Neural progenitor cell (in vitro differentiated cells): ENCODE results near the gene ZFAND4. TPM values are rescaled to one million over a fixed set of nuclear protein-coding genes. Genes with fewer than 3 reads are reported as not detected.

Experiments
- DNase-seq: peaks from one replicate; pipeline ENCODE4 v3.0.0-alpha.2; 2016; ENCODE audit warnings: low spot score
- H2AFZ ChIP-seq: fragments of 200-600 bp; sonication (generic); replicated peaks from 2 replicates; pipeline ENCODE4 v1.6.1; 2016; ENCODE audit warnings: antibody characterized with exemption
- H3F3A ChIP-seq: fragments of 200-600 bp; sonication (generic); 2 replicates; pipeline ENCODE4 v1.6.1; 2016; ENCODE audit warnings: antibody characterized with exemption, low read depth
- H3K27ac ChIP-seq: fragments of 200-600 bp; sonication (generic); 2 replicates; pipeline ENCODE4 v1.5.1; 2016; ENCODE audit warnings: mild to moderate bottlenecking
- H3K27me3 ChIP-seq: fragments of 200-600 bp; sonication (generic); 2 replicates; pipeline ENCODE4 v1.6.1; 2016; ENCODE audit warnings: mild to moderate bottlenecking, moderate library complexity
- H3K36me3 ChIP-seq: fragments of 200-600 bp; sonication (generic); 2 replicates; pipeline ENCODE4 v1.5.1; 2016
- H3K4me1 ChIP-seq: fragments of 200-600 bp; sonication (generic); 2 replicates; pipeline ENCODE4 v1.6.1; 2016; ENCODE audit warnings: mixed run types
- H3K4me2 ChIP-seq: fragments of 200-600 bp; sonication (generic); 2 replicates; pipeline ENCODE4 v1.6.1; 2016
- H3K4me3 ChIP-seq: fragments of 200-600 bp; sonication (generic); 2 replicates; pipeline ENCODE4 v1.5.1; 2016
- H3K79me2 ChIP-seq: fragments of 200-600 bp; sonication (generic); 2 replicates; pipeline ENCODE4 v1.6.1; 2016; ENCODE audit warnings: low read depth
- H3K9ac ChIP-seq: fragments of 200-600 bp; sonication (generic); 2 replicates; pipeline ENCODE4 v1.6.1; 2016
- H3K9me3 ChIP-seq: fragments of 200-600 bp; sonication (generic); 2 replicates; pipeline ENCODE4 v1.5.1; 2016; ENCODE audit warnings: low read depth
- H4K20me1 ChIP-seq: fragments of 200-600 bp; sonication (generic); 2 replicates; pipeline ENCODE4 v1.6.1; 2016; ENCODE audit warnings: low read depth
- H3K27ac Mint-ChIP-seq: 3 replicates; pipeline ENCODE4 v1.8.0; 2021; ENCODE audit warnings: mixed read lengths
- H3K27me3 Mint-ChIP-seq: 2 replicates; pipeline ENCODE4 v1.8.0; 2022; ENCODE audit warnings: low read depth, mild to moderate bottlenecking, inconsistent platforms, moderate library complexity, mixed read lengths; ENCODE audit not compliant: insufficient read depth
- H3K36me3 Mint-ChIP-seq: 3 replicates; pipeline ENCODE4 v1.8.0; 2021; ENCODE audit warnings: mixed read lengths
- H3K4me1 Mint-ChIP-seq: 3 replicates; pipeline ENCODE4 v1.8.0; 2021; ENCODE audit warnings: mixed read lengths
- H3K4me3 Mint-ChIP-seq: 3 replicates; pipeline ENCODE4 v1.8.0; 2021; ENCODE audit warnings: mild to moderate bottlenecking, moderate library complexity, mixed read lengths
- H3K9me3 Mint-ChIP-seq: 3 replicates; pipeline ENCODE4 v1.8.0; 2020; ENCODE audit warnings: mixed read lengths
- EZH2 ChIP-seq: fragments of 200-600 bp; sonication (generic); IDR thresholded peaks from 2 replicates; pipeline ENCODE4 v1.6.1; 2017; ENCODE audit warnings: antibody characterized with exemption, mild to moderate bottlenecking, moderate library complexity
- EZH2phosphoT487 ChIP-seq: fragments of 200-600 bp; sonication (generic); IDR thresholded peaks from 2 replicates; pipeline ENCODE4 v1.6.1; 2017; ENCODE audit warnings: antibody characterized with exemption
- total RNA-seq: library from RNA; depleted of rRNA; stranded (reverse); fragments of >200 nt; gene quantifications from 2 replicates; pipeline ENCODE4 v1.2.3, GENCODE V29; 2015; ENCODE audit warnings: low replicate concordance
- TF ChIP-seq, protein P1 (sequence below): fragments of 200-600 bp; sonication (generic); IDR thresholded peaks from 2 replicates; pipeline ENCODE4 v1.5.1; 2017; ENCODE audit warnings: antibody characterized with exemption, mild to moderate bottlenecking

Gene ZFAND4
- total RNA-seq, 1 donor from 2014 or later = 22.8 TPM

GRCh38 chr10:45640049-45640448 is 32.5 kb downstream of the ZFAND4 start:
- H3K4me2 ChIP-seq = no peak overlapping the region
- Mint-ChIP-seq H3K9me3 (peaks cover 4% of the 10 kb centered on the region), H3K27ac (no peak overlapping the region), H3K4me3 (no peak overlapping the region), H3K36me3 (peaks cover 16% of the 10 kb centered on the region), H3K4me1 (no peaks in the 10 kb centered on the region), H3K27me3 (no peaks in the 10 kb centered on the region)
- H3K36me3 ChIP-seq = peaks cover 8% of the 10 kb centered on the region
- no peaks in the 10 kb centered on the region for H4K20me1 ChIP-seq
- H3K4me1 ChIP-seq = no peaks in the 10 kb centered on the region
- DNase-seq = no peak
- H3K9me3 ChIP-seq = no peaks in the 10 kb centered on the region
- no peak for TF ChIP-seq EZH2
- TF ChIP-seq, protein P1, sequence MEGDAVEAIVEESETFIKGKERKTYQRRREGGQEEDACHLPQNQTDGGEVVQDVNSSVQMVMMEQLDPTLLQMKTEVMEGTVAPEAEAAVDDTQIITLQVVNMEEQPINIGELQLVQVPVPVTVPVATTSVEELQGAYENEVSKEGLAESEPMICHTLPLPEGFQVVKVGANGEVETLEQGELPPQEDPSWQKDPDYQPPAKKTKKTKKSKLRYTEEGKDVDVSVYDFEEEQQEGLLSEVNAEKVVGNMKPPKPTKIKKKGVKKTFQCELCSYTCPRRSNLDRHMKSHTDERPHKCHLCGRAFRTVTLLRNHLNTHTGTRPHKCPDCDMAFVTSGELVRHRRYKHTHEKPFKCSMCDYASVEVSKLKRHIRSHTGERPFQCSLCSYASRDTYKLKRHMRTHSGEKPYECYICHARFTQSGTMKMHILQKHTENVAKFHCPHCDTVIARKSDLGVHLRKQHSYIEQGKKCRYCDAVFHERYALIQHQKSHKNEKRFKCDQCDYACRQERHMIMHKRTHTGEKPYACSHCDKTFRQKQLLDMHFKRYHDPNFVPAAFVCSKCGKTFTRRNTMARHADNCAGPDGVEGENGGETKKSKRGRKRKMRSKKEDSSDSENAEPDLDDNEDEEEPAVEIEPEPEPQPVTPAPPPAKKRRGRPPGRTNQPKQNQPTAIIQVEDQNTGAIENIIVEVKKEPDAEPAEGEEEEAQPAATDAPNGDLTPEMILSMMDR = no peak
- TF ChIP-seq EZH2phosphoT487 = no peak
- no peaks in the 10 kb centered on the region for H3K79me2 ChIP-seq
- no peak overlapping the region for H3K27ac ChIP-seq
- no peak overlapping the region for H3K4me3 ChIP-seq
- no peak overlapping the region for H2AFZ ChIP-seq
- no peaks in the 10 kb centered on the region for H3F3A ChIP-seq
- H3K9ac ChIP-seq = no peak overlapping the region
- no peaks in the 10 kb centered on the region for H3K27me3 ChIP-seq

DNA sequence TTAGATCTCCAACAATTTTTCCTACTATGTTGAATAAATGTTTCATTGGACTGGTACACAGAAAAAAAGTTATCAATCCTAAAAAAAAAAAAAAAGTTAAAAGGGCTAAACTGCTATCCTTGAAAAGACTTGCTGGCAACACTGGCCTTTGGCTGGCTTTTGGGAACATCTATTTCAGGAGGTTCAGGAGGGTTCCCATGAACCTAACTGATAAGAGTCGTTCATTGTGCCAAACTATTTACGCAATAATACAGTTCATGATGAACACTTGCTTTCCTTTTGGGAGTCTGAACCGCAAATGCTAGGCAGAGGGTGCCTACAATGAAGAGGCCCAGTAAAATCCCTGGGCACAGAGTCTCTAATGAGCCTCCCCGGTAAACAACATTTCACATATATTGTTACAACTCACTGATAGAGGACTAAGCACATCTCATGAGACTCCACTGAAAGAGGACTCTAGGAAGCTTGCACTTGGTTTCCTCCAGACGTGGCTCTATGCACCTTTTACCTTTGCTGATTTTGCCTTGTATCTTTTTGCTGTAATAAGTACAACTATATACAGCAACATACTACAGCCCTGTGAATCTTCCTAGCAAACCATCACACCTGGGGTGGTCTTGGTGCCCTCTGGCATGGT is 45.0 kb downstream of the ZFAND4 start:
- H3K27me3 Mint-ChIP-seq = peaks cover 2% of the 10 kb centered on the region
- no peak overlapping the region for H3K4me2 ChIP-seq
- no peaks in the 10 kb centered on the region for H3K79me2 ChIP-seq
- no peaks in the 10 kb centered on the region for H3K9me3 Mint-ChIP-seq
- no peaks in the 10 kb centered on the region for H3K4me1 Mint-ChIP-seq
- peak overlapping the region; percentile 20 for H3K9ac ChIP-seq
- no peak overlapping the region for H3K4me3 ChIP-seq
- H3F3A ChIP-seq = no peaks in the 10 kb centered on the region
- H3K9me3 ChIP-seq = no peaks in the 10 kb centered on the region
- H3K4me3 Mint-ChIP-seq = no peak overlapping the region
- H4K20me1 ChIP-seq = no peaks in the 10 kb centered on the region
- peaks cover 2% of the 10 kb centered on the region for H3K36me3 Mint-ChIP-seq
- H3K36me3 ChIP-seq = no peaks in the 10 kb centered on the region
- no peak overlapping the region for H3K27ac Mint-ChIP-seq
- TF ChIP-seq EZH2phosphoT487 = no peak
- TF ChIP-seq EZH2 = no peak
- TF ChIP-seq, protein P1 = no peak
- DNase-seq = no peak
- H3K27ac ChIP-seq = no peak overlapping the region
- no peak overlapping the region for H2AFZ ChIP-seq
- no peaks in the 10 kb centered on the region for H3K4me1 ChIP-seq
- H3K27me3 ChIP-seq = no peaks in the 10 kb centered on the region

- TF ChIP-seq EZH2 = no peak
- no peak for TF ChIP-seq EZH2phosphoT487
- TF ChIP-seq, protein P1 = no peak
- Histone ChIP-seq H2AFZ (no peak overlapping the region), H3K27ac (no peak overlapping the region), H3K9ac (no peak overlapping the region), H3F3A (no peaks in the 10 kb centered on the region), H3K36me3 (no peaks in the 10 kb centered on the region), H3K27me3 (no peaks in the 10 kb centered on the region), H4K20me1 (no peaks in the 10 kb centered on the region), H3K9me3 (no peaks in the 10 kb centered on the region), H3K4me3 (no peak overlapping the region), H3K79me2 (no peaks in the 10 kb centered on the region), H3K4me1 (no peaks in the 10 kb centered on the region), H3K4me2 (no peak overlapping the region)
- Mint-ChIP-seq H3K27me3 (peaks cover 2% of the 10 kb centered on the region), H3K9me3 (no peaks in the 10 kb centered on the region), H3K27ac (no peak overlapping the region), H3K36me3 (peaks cover 2% of the 10 kb centered on the region), H3K4me1 (no peaks in the 10 kb centered on the region), H3K4me3 (no peak overlapping the region)
- no peak for DNase-seq
Measured at GRCh38 chr10:45625879-45626278, 46.7 kb downstream of the ZFAND4 start.
